Measurements from ENCODE around the gene COL24A1.

DNA sequence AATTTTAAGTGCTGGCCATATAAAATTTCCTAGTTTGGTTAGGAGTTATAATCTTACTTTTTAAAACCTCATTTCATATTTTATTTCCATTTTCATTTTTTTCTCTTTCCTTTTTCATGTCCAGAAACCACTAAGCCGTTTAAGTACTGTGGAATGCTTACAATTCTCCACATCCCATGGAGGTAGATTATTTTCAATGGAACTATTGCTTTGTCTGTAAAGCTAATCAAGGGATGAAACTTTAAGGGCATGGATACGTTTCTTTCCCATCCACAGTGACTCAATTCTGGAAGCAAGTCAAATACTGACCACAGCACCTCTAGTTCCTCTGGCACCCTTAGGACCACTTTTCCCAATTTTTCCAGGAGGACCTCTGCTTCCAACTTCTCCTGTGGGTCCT is 309.2 kb downstream of the COL24A1 start:
- TF ChIP-seq, protein P1, sequence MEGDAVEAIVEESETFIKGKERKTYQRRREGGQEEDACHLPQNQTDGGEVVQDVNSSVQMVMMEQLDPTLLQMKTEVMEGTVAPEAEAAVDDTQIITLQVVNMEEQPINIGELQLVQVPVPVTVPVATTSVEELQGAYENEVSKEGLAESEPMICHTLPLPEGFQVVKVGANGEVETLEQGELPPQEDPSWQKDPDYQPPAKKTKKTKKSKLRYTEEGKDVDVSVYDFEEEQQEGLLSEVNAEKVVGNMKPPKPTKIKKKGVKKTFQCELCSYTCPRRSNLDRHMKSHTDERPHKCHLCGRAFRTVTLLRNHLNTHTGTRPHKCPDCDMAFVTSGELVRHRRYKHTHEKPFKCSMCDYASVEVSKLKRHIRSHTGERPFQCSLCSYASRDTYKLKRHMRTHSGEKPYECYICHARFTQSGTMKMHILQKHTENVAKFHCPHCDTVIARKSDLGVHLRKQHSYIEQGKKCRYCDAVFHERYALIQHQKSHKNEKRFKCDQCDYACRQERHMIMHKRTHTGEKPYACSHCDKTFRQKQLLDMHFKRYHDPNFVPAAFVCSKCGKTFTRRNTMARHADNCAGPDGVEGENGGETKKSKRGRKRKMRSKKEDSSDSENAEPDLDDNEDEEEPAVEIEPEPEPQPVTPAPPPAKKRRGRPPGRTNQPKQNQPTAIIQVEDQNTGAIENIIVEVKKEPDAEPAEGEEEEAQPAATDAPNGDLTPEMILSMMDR (IDR thresholded peaks at IDR 0.05) = no peak
- TF ChIP-seq REST (IDR thresholded peaks at IDR 0.05; ENCODE audit: insufficient read depth in 1 of 2, low read depth in 2 of 2, low read length in 1 of 2) (no peak), SIN3A (IDR thresholded peaks at IDR 0.05; ENCODE audit: borderline replicate concordance, insufficient read depth, low read depth, low read length) (no peak), POLR2AphosphoS5 (IDR thresholded peaks at IDR 0.05; ENCODE audit: low read depth, low read length) (no peak)

Data from Panc1 (cell line).